GM12878 (cell line): Measurements from ENCODE around the gene RNASE13. TPM values are rescaled to one million over a fixed set of nuclear protein-coding genes. Genes with fewer than 3 reads are reported as not detected.

Experiments
- ATAC-seq: fragments of 200-7000 bp; cut with Tn5 transposase; 3 replicates; pipeline ENCODE4 v1.9.1; 2020; ENCODE audit warnings: mild to moderate bottlenecking, moderate library complexity
- BruUV-seq: library from RNA; stranded (reverse); fragments of 400-500 nt; replicated peaks from 2 replicates; lab custom pipeline; 2021; lab: Mats Ljungman, UMichigan
- CTCF ChIA-PET: fragments of 300-600 bp; sonication (Branson Sonifier 250); formaldehyde crosslinking; extraction: SDS; loops from one replicate; lab custom pipeline; 2021; ENCODE audit warnings: inconsistent platforms; lab: Yijun Ruan, JAX
- POLR2A ChIA-PET: fragments of 350-600 bp; formaldehyde crosslinking; extraction: SDS; loops from one replicate; lab custom pipeline; 2021; ENCODE audit warnings: inconsistent platforms; lab: Charles Lee
- RAD21 ChIA-PET: fragments of 300-600 bp; sonication (Branson Sonifier 250); formaldehyde crosslinking; loops from one replicate; lab custom pipeline; 2023; ENCODE audit warnings: antibody characterized with exemption; ENCODE audit not compliant: unreplicated experiment; lab: Charles Lee
- SMC1A ChIA-PET: fragments of 300-600 bp; sonication (Branson Sonifier 250); formaldehyde crosslinking; loops from one replicate; lab custom pipeline; 2023; ENCODE audit not compliant: unreplicated experiment, uncharacterized antibody; lab: Charles Lee
- DNase-seq: peaks from one replicate; pipeline ENCODE4 v3.0.0-alpha.2; 2011; ENCODE audit warnings: low read depth, low spot score
- FAIRE-seq: peaks from 3 replicates; lab custom pipeline; 2011; peaks lifted over from hg19 to GRCh38; lab: Jason Lieb, UNC
- H2AFZ ChIP-seq: 2 replicates; pipeline ENCODE4 v1.6.0; 2011; ENCODE audit warnings: low read depth, low read length, control low read depth; ENCODE audit not compliant: control insufficient read depth
- H3K27ac ChIP-seq: 2 replicates; pipeline ENCODE4 v1.5.1; 2011; ENCODE audit warnings: control low read depth; ENCODE audit not compliant: control insufficient read depth, insufficient read depth
- H3K27me3 ChIP-seq, 2 experiments: replicated peaks in 1 of 2; 2 replicates each; pipeline versions ENCODE4 v1.6.0 to v1.6.1; 2011; ENCODE audit warnings: low read length in 1 of 2; ENCODE audit not compliant: control insufficient read depth in 2 of 2, insufficient read depth in 2 of 2
- H3K36me3 ChIP-seq, 2 experiments: 2 replicates each; pipeline ENCODE4 v1.5.1; 2011; ENCODE audit warnings: low read length in 1 of 2; ENCODE audit not compliant: control insufficient read depth in 2 of 2, insufficient read depth in 2 of 2
- H3K4me1 ChIP-seq: 2 replicates; pipeline ENCODE4 v1.6.1; 2011; ENCODE audit warnings: mild to moderate bottlenecking, low read length, moderate library complexity, mixed read lengths; ENCODE audit not compliant: control insufficient read depth, insufficient read depth
- H3K4me2 ChIP-seq: 2 replicates; pipeline ENCODE4 v1.6.0; 2011; ENCODE audit warnings: control low read depth; ENCODE audit not compliant: control insufficient read depth, insufficient read depth
- H3K4me3 ChIP-seq: fragments of 200-600 bp; sonication (generic); 2 replicates; pipeline ENCODE4 v1.5.1; 2016
- H3K79me2 ChIP-seq: 2 replicates; pipeline ENCODE4 v1.6.0; 2011; ENCODE audit warnings: low read length; ENCODE audit not compliant: control insufficient read depth, insufficient read depth
- H3K9ac ChIP-seq: 2 replicates; pipeline ENCODE4 v1.8.0; 2011; ENCODE audit warnings: low read length, control low read depth, mixed read lengths; ENCODE audit not compliant: control insufficient read depth, insufficient read depth
- H3K9me3 ChIP-seq: replicated peaks from 3 replicates; pipeline ENCODE4 v1.5.1; 2011; ENCODE audit warnings: mild to moderate bottlenecking, low read length; ENCODE audit not compliant: control insufficient read depth, insufficient read depth
- H4K20me1 ChIP-seq: 2 replicates; pipeline ENCODE4 v1.6.0; 2011; ENCODE audit not compliant: control insufficient read depth, insufficient read depth
- BACH1 ChIP-seq: fragments of 450-650 bp; IDR thresholded peaks from 2 replicates; pipeline ENCODE4 v1.6.1; 2017; ENCODE audit warnings: mild to moderate bottlenecking, borderline replicate concordance
- BCL11A ChIP-seq: IDR thresholded peaks from 2 replicates; pipeline ENCODE4 v1.6.1; 2011; ENCODE audit warnings: low read depth, low read length
- ETV6 ChIP-seq, 2 experiments: fragments of 450-650 bp in 1 of 2; IDR thresholded peaks in 1 of 2; conservative IDR thresholded peaks in 1 of 2; 2 replicates each; pipeline ENCODE4 v1.6.1; 2014; ENCODE audit warnings: antibody characterized with exemption in 1 of 2, borderline replicate concordance in 1 of 2, low read depth in 1 of 2, mild to moderate bottlenecking in 1 of 2, moderate library complexity in 1 of 2
- HDAC6 ChIP-seq: fragments of 200-600 bp; sonication (generic); IDR thresholded peaks from one replicate; pipeline ENCODE4 v1.8.0; 2017; ENCODE audit warnings: antibody characterized with exemption; ENCODE audit not compliant: unreplicated experiment
- IKZF1 ChIP-seq: fragments of 450-650 bp; conservative IDR thresholded peaks from 2 replicates; pipeline ENCODE4 v1.6.1; 2017; ENCODE audit warnings: antibody characterized with exemption, mild to moderate bottlenecking
- LARP7 ChIP-seq: fragments of 450-650 bp; IDR thresholded peaks from 2 replicates; pipeline ENCODE4 v1.6.1; 2017; ENCODE audit warnings: mild to moderate bottlenecking
- NR2C2 ChIP-seq: IDR thresholded peaks from 2 replicates; pipeline ENCODE4 v1.6.1; 2011; ENCODE audit warnings: borderline replicate concordance, low read depth; ENCODE audit not compliant: control insufficient read depth, insufficient read length
- NR2F1 ChIP-seq: fragments of 450-650 bp; conservative IDR thresholded peaks from 2 replicates; pipeline ENCODE4 v1.6.1; 2017; ENCODE audit warnings: mild to moderate bottlenecking
- PAX5 ChIP-seq: IDR thresholded peaks from 2 replicates; pipeline ENCODE4 v1.6.1; 2011; ENCODE audit warnings: low read depth, low read length, borderline replicate concordance
- POLR2A ChIP-seq: IDR thresholded peaks from 2 replicates; pipeline ENCODE4 v1.6.1; 2011; ENCODE audit warnings: low read depth, mild to moderate bottlenecking, low read length
- RB1 ChIP-seq: fragments of 450-650 bp; formaldehyde crosslinking; IDR thresholded peaks from 2 replicates; pipeline ENCODE4 v1.6.1; 2017; ENCODE audit warnings: mild to moderate bottlenecking, borderline replicate concordance
- SPI1 ChIP-seq: IDR thresholded peaks from 2 replicates; pipeline ENCODE4 v1.6.1; 2011; ENCODE audit warnings: low read depth, mild to moderate bottlenecking, low read length, moderate library complexity, borderline replicate concordance; ENCODE audit not compliant: insufficient read depth
- ZNF217 ChIP-seq: fragments of 450-650 bp; IDR thresholded peaks from 2 replicates; pipeline ENCODE4 v1.6.1; 2017; ENCODE audit warnings: antibody characterized with exemption, mild to moderate bottlenecking
- ZSCAN29 ChIP-seq: fragments of 450-650 bp; IDR thresholded peaks from 2 replicates; pipeline ENCODE4 v1.6.1; 2017; ENCODE audit warnings: mild to moderate bottlenecking, moderate library complexity
- WGBS: methylation state at CpG from one replicate; pipeline ENCODE4 v1.1.6; 2016; ENCODE audit warnings: low lambda C conversion rate; ENCODE audit not compliant: insufficient replicate concordance, insufficient coverage; ENCODE audit errors: missing lambda C conversion rate; 5-methylcytosine and 5-hydroxymethylcytosine counted together
- in situ Hi-C: fragments of 300-500 bp; cut with MboI; formaldehyde crosslinking; loops from 9 replicates; pipeline ENCODE4 v1.14.3; 2018; ENCODE audit warnings: mixed read lengths
- intact Hi-C: fragments of 100-400 bp; cut with micrococcal nuclease; formaldehyde crosslinking; loops from one replicate; pipeline ENCODE4 v1.14.2; 2022; ENCODE audit not compliant: unreplicated experiment
- polyA plus RNA-seq, 11 experiments: library from polyadenylated mRNA; depleted of rRNA in 4 of 11; unstranded in 6 of 11; stranded (reverse) in 5 of 11; fragments of >200 nt; fragmentation: Nextera tagmentation in 4 of 11; fragmentation: Illumina TruSeq in 1 of 11; extraction: Ambion mirVana in 4 of 11; extraction: Trizol in 1 of 11; gene quantifications; 1 replicate in 1 of 11; 2 replicates in 10 of 11; pipeline versions ENCODE4 v1.2.1 to v1.2.3, GENCODE V29; 2011 to 2016; ENCODE audit warnings: inconsistent platforms in 2 of 11, missing spikeins in 2 of 11, low read depth in 1 of 11
- total RNA-seq, 4 experiments: library from RNA; depleted of rRNA in 3 of 4; stranded (reverse); fragments of >200 nt in 3 of 4; fragmentation: Illumina TruSeq in 1 of 4; extraction: Trizol in 1 of 4; gene quantifications; 2 replicates each; pipeline versions ENCODE4 v1.2.1 to v1.2.3, GENCODE V29; 2013 to 2021
- TF ChIP-seq, protein P1 (sequence below): IDR thresholded peaks from 2 replicates; pipeline ENCODE4 v1.6.1; 2012; ENCODE audit warnings: improper control_type of control experiment, low read depth, low read length; ENCODE audit not compliant: insufficient replicate concordance
- TF ChIP-seq, protein P2 (sequence below): fragments of 450-650 bp; formaldehyde crosslinking; IDR thresholded peaks from 2 replicates; pipeline ENCODE4 v1.4.0; 2022; ENCODE audit warnings: mild to moderate bottlenecking, moderate library complexity

The RNASE13 gene
- total and polyA plus RNA-seq, 10 of the 15 experiments (the other 5 are each of a cell fraction or from before 2014, with no cell fraction given) = not detected

DNA sequence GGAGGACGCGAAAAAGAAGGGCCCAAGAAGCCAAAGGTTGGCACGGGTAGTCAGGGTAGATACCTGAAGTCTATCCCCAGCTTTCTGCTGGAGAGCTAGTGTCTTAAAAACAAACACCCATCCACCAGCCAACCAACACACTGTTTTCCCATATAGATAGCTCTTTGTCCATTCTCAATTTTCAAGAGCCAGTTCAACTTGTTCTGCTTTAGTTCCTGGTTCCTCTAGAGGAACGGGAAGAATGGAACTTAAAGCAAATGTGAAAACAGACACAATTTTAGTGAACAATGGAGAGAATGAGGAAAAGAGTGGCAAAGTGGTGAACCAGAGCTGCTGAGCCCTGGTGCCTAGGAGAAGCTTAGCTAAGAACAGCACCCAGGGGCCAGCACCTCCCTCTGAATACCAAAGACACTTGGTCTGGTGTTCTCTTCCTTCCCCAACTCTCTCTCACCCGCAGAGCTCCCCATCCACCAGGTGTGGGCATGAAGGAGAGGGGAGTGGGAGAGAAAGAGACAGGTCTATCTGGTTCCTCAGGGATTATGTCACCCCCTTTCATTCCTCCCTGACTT lies 13.5 kb downstream of the RNASE13 start (continued):
- TF ChIP-seq, protein P1, sequence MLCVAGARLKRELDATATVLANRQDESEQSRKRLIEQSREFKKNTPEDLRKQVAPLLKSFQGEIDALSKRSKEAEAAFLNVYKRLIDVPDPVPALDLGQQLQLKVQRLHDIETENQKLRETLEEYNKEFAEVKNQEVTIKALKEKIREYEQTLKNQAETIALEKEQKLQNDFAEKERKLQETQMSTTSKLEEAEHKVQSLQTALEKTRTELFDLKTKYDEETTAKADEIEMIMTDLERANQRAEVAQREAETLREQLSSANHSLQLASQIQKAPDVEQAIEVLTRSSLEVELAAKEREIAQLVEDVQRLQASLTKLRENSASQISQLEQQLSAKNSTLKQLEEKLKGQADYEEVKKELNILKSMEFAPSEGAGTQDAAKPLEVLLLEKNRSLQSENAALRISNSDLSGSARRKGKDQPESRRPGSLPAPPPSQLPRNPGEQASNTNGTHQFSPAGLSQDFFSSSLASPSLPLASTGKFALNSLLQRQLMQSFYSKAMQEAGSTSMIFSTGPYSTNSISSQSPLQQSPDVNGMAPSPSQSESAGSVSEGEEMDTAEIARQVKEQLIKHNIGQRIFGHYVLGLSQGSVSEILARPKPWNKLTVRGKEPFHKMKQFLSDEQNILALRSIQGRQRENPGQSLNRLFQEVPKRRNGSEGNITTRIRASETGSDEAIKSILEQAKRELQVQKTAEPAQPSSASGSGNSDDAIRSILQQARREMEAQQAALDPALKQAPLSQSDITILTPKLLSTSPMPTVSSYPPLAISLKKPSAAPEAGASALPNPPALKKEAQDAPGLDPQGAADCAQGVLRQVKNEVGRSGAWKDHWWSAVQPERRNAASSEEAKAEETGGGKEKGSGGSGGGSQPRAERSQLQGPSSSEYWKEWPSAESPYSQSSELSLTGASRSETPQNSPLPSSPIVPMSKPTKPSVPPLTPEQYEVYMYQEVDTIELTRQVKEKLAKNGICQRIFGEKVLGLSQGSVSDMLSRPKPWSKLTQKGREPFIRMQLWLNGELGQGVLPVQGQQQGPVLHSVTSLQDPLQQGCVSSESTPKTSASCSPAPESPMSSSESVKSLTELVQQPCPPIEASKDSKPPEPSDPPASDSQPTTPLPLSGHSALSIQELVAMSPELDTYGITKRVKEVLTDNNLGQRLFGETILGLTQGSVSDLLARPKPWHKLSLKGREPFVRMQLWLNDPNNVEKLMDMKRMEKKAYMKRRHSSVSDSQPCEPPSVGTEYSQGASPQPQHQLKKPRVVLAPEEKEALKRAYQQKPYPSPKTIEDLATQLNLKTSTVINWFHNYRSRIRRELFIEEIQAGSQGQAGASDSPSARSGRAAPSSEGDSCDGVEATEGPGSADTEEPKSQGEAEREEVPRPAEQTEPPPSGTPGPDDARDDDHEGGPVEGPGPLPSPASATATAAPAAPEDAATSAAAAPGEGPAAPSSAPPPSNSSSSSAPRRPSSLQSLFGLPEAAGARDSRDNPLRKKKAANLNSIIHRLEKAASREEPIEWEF = no peak
- no peak for TF ChIP-seq SPI1
- TF ChIP-seq ZSCAN29 = no peak
- no peak for TF ChIP-seq BACH1

DNA sequence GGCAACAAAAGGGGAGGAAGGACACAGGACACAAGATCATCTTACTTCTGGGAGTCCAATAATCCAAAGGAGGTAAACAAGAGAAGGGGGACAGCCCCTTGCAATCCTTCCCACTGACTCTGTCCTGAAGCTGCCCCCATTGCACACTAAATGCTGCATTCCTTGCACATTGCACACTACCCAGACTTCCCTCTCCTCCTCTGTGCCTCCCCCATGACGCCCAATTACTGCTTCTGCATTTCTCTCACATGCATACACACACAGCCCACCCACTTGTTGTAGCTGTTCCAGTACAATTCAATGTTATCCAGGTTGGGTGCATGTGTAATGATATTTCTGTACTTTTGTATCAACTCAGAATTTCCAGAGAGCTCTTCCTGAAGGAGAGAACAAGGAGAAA lies 15.2 kb downstream of the RNASE13 start:
- ChIA-PET SMC1A (interaction anchor here (1.4 to 2.2 kb wide), 2 partner anchors 21 to 86 kb away, joined by 4 to 11 read pairs; no protein-coding TSS in a partner anchor), POLR2A (interaction anchor here (0.6 to 0.7 kb wide), 2 partner anchors 16 to 29 kb away, joined by 4 to 9 read pairs; no protein-coding TSS in a partner anchor), CTCF (interaction anchor here (1.2 to 10.7 kb wide), 4 partner anchors 14 to 85 kb away, joined by 3 to 253 read pairs (median 4); partner anchors contain the start of gene TMEM253), RAD21 (interaction anchor here (1.1 to 1.2 kb wide), 2 partner anchors 17 to 86 kb away, joined by 3 to 4 read pairs; no protein-coding TSS in a partner anchor)
- DNase-seq = no peak
- Histone ChIP-seq H3K4me1 (peaks cover under 1% of the 10 kb centered on the region; the same call in 1 of the 2 replicates), H3K36me3 (no peaks in the 10 kb centered on the region), H3K27ac (no peak overlapping the region), H4K20me1 (no peaks in the 10 kb centered on the region), H3K79me2 (no peaks in the 10 kb centered on the region), H2AFZ (no peak overlapping the region), H3K4me2 (no peak overlapping the region), H3K4me3 (no peak overlapping the region), H3K27me3 (peaks cover 11 to 15% of the 10 kb centered on the region in 2 experiments), H3K9me3 (no peaks in the 10 kb centered on the region), H3K9ac (no peak overlapping the region)
- no TSS peak for BruUV-seq
- 8% methylated on average over 1 of the region's 1 CpG for WGBS
- ATAC-seq = no peak
- in situ Hi-C loops = loop anchor here (5.0 kb wide), 1 partner anchor 83 kb away; the partner anchor contains the start of gene TMEM253
- intact Hi-C loops = no loop called here
- FAIRE-seq = no peak
- TF ChIP-seq, protein P2, sequence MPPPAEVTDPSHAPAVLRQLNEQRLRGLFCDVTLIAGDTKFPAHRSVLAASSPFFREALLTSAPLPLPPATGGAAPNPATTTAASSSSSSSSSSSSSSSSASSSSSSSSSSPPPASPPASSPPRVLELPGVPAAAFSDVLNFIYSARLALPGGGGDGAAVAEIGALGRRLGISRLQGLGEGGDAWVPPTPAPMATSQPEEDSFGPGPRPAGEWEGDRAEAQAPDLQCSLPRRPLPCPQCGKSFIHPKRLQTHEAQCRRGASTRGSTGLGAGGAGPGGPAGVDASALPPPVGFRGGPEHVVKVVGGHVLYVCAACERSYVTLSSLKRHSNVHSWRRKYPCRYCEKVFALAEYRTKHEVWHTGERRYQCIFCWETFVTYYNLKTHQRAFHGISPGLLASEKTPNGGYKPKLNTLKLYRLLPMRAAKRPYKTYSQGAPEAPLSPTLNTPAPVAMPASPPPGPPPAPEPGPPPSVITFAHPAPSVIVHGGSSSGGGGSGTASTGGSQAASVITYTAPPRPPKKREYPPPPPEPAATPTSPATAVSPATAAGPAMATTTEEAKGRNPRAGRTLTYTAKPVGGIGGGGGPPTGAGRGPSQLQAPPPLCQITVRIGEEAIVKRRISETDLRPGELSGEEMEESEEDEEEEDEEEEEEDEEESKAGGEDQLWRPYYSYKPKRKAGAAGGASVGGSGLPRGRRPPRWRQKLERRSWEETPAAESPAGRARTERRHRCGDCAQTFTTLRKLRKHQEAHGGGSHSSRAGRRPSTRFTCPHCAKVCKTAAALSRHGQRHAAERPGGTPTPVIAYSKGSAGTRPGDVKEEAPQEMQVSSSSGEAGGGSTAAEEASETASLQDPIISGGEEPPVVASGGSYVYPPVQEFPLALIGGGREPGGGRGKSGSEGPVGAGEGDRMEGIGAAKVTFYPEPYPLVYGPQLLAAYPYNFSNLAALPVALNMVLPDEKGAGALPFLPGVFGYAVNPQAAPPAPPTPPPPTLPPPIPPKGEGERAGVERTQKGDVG = no peak
- no peak for TF ChIP-seq ZNF217
- TF ChIP-seq NR2C2 = no peak
- TF ChIP-seq BCL11A = no peak
- TF ChIP-seq RB1 = no peak
- no peak for TF ChIP-seq IKZF1
- TF ChIP-seq PAX5 = no peak
- TF ChIP-seq ETV6 (conservative IDR thresholded peaks at IDR 0.05 in 1 of 2, IDR thresholded peaks at IDR 0.05 in 1 of 2; ENCODE audit: borderline replicate concordance in 1 of 2, low read depth in 1 of 2) = no peak
- no peak for TF ChIP-seq LARP7
- TF ChIP-seq HDAC6 = no peak
- TF ChIP-seq POLR2A = no peak
- TF ChIP-seq NR2F1 = no peak
